D721Med (cell line): ENCODE data around the gene FLAD1.

Experiments
- DNase-seq: peaks from one replicate; pipeline ENCODE4 v3.0.0; 2011; ENCODE audit warnings: low spot score; ENCODE audit not compliant: insufficient read length
- FAIRE-seq: peaks from 2 replicates; lab custom pipeline; 2011; peaks lifted over from hg19 to GRCh38; lab: Jason Lieb, UNC
- CTCF ChIP-seq: IDR thresholded peaks from 2 replicates; pipeline ENCODE4 v1.5.1; 2012; ENCODE audit warnings: mild to moderate bottlenecking, control low read depth; ENCODE audit not compliant: insufficient read depth; ENCODE audit errors: missing control alignments

The FLAD1 gene

GRCh38 chr1:154970631-154971340, 12.4 kb upstream of the FLAD1 start, which contains the start of gene SHC1:
Gene SHC1, minus strand, starts transcription at chr1:154970747. Its CDS starts 221 bp downstream, at chr1:154970526.
- FAIRE-seq (no peak), DNase-seq (peak; percentile 100)
- TF ChIP-seq CTCF: no peak

- no peak for FAIRE-seq
- no peak for DNase-seq
- no peak for TF ChIP-seq CTCF
Measured at GRCh38 chr1:154971341-154971998, 11.7 kb upstream of the FLAD1 start.

GRCh38 chr1:154972213-154972516, 11.0 kb upstream of the FLAD1 start:
- DNase-seq (no peak), FAIRE-seq (no peak)
- TF ChIP-seq CTCF: no peak

GRCh38 chr1:154972517-154973343, 10.4 kb upstream of the FLAD1 start:
- TF ChIP-seq CTCF: no peak
- no peak for DNase-seq
- no peak for FAIRE-seq

GRCh38 chr1:154973344-154974101, 9.6 kb upstream of the FLAD1 start:
- peak; percentile 82 for DNase-seq
- TF ChIP-seq CTCF: peak; percentile 35
- no peak for FAIRE-seq

GRCh38 chr1:154974102-154974807, 8.9 kb upstream of the FLAD1 start, which contains the start of gene CKS1B:
Gene CKS1B, plus strand, starts transcription at chr1:154974681. Its CDS starts 65 bp downstream, at chr1:154974746.
- no peak for TF ChIP-seq CTCF
- peak; percentile 96 for DNase-seq
- FAIRE-seq: peak; percentile 96
